Glomerular endothelial cell (primary cell): ENCODE results near the gene BCKDK. TPM values are rescaled to one million over a fixed set of nuclear protein-coding genes. Genes with fewer than 3 reads are reported as not detected.

Source experiments
- DNase-seq: peaks from one replicate; pipeline ENCODE4 v3.0.0-alpha.2; 2011; ENCODE audit warnings: low read depth, low spot score; ENCODE audit errors: extremely low read depth
- total RNA-seq: library from RNA; depleted of rRNA; stranded (reverse); fragments of >200 nt; gene quantifications from 2 replicates; pipeline ENCODE4 v1.2.3, GENCODE V29; 2015

Gene BCKDK
- total RNA-seq, result 67.5 and 73.5 TPM in 2 replicates

DNA sequence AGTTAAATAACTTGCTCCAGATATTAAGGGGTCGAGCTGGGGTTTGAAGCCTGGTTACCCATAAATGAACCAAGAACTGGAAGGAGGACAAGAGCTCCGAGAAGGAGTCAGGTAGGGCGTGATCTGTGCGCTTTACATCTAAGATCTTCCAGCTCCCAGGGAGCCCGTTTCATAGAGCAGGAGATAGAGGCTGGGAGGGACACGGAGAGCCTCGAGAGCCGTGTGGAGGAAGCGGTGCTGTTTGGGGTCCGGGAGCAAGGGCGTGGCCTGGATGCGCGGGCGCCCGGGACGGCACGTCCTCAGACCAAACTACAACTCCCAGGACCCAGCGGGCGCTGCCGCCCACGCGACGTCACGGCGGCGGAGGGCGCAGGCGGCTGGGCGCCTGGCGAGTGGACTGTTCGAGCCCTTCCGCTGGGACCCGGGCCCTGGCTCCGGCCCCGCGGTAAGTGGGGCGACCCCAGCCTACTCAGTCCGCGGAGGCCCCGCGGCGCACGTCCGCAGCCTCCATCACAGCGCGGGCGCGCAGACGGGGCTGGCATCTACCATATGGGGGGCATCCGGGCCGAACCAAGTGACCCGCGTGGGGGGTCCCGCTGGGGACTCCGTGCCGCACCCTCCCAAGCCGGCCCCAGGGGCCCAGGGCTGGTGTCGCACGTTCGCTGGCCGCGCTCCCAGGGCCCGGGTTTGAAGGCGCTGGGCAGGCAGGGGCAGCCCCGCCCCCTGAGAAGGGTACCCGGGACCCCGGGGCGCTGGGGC is at the start of gene BCKDK:
Gene BCKDK (plus strand): TSS at position 352 of the 759 bp plus-strand sequence. CDS start 838 bp downstream, outside the sequence.
- DNase-seq, result no peak

GRCh38 chr16:31061126-31061812 is 46.9 kb upstream of the BCKDK start:
- no peak for DNase-seq

GRCh38 chr16:31061813-31062440 is 46.3 kb upstream of the BCKDK start:
- DNase-seq, result no peak

DNA sequence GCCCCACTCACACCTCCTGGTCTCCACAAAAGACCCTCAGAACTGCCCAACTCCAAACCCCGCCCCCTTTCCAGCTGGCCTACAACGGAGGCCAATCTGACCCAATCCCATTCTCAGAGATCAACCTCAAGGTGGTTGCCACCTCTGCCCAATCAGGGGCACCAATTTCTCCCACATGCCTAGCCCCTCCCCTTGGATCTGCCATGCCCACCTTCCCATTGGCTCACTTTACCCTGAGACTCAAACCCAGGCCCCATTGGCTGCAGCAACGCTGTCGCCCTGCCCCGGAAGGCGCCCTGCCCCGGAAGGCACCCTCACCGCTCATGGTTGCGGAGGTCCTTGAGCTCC is 44.7 kb upstream of the BCKDK start:
- no peak for DNase-seq

- no peak for DNase-seq
Observed at GRCh38 chr16:31063843-31064611, 44.2 kb upstream of the BCKDK start.

GRCh38 chr16:31064882-31065461 is 43.2 kb upstream of the BCKDK start:
- DNase-seq, result no peak

GRCh38 chr16:31067342-31067741 is 40.8 kb upstream of the BCKDK start:
- no peak for DNase-seq

DNA sequence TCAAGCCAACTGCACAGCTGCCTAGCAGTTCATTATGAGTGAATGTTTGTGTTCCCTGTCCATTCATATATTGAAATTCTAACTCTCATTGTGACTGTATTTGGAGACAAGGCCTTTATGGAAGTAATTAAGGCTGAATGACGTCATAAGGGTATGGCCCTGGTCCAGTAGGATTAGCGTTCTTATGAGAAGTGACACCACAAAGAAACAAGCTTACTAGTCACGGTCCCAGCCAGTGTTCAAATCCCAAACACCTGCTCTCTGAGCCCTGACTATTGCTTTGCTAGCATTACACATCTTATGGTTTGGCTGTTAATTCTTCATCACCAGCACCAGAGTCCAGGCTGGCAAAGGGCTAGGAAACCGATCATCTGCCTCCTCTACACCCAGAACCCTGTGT is 36.3 kb upstream of the BCKDK start:
- DNase-seq, result no peak

GRCh38 chr16:31072540-31073141 is 35.5 kb upstream of the BCKDK start:
- no peak for DNase-seq

- DNase-seq, result no peak
Observed at GRCh38 chr16:31073142-31073969, 34.8 kb upstream of the BCKDK start.

- DNase-seq, result peak; percentile 97
Observed at GRCh38 chr16:31073970-31074813, 34.0 kb upstream of the BCKDK start, which contains the start of the genes ZNF646 and ZNF668. Gene ZNF646, plus strand, starts transcription at chr16:31074422. Its CDS starts 1,903 bp downstream, at chr16:31076325. Gene ZNF668, minus strand, starts transcription at chr16:31074240. Its CDS starts 9,781 bp downstream, at chr16:31064459.

GRCh38 chr16:31074814-31075183 is 33.4 kb upstream of the BCKDK start:
- no peak for DNase-seq

GRCh38 chr16:31076319-31076718 is 31.9 kb upstream of the BCKDK start:
- DNase-seq, result no peak

DNA sequence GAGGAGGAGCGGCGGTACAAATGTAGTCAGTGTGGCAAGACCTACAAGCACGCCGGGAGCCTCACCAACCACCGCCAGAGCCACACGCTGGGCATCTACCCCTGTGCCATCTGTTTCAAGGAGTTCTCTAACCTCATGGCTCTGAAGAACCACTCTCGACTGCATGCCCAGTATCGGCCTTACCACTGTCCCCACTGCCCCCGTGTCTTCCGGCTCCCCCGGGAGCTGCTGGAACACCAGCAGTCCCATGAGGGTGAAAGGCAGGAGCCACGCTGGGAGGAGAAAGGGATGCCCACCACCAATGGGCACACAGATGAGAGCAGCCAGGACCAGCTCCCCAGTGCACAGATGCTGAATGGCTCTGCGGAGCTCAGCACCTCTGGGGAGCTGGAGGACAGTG is 31.2 kb upstream of the BCKDK start:
- no peak for DNase-seq

DNA sequence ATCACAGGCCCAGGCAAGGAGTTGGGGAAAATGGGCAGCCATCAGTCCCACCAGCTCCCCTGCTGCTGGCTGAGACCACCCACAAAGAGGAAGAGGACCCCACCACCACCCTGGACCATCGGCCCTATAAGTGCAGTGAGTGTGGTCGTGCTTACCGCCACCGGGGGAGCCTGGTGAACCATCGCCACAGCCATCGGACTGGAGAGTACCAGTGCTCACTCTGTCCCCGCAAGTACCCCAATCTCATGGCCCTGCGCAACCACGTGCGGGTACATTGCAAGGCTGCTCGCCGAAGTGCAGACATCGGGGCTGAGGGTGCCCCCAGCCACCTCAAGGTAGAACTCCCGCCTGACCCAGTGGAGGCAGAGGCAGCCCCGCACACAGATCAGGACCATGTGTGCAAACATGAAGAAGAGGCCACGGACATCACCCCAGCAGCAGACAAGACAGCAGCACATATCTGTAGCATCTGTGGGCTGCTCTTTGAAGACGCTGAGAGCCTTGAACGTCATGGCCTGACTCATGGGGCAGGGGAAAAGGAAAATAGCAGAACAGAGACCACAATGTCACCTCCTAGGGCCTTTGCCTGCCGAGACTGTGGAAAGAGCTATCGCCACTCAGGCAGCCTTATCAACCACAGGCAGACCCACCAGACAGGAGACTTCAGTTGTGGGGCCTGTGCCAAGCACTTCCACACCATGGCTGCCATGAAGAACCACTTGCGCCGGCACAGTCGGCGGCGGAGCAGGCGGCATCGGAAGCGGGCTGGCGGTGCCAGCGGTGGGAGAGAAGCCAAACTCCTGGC is 30.4 kb upstream of the BCKDK start:
- no peak for DNase-seq

- DNase-seq, result no peak
Observed at GRCh38 chr16:31078597-31079341, 29.4 kb upstream of the BCKDK start.
